Uterus (tissue), 2 donors: ENCODE data around the gene SMARCC2.

Experiments used
- CTCF ChIP-seq, 4 experiments: fragments of 200-600 bp in 2 of 4; fragments of 450-650 bp in 2 of 4; sonication (generic) in 2 of 4; IDR thresholded peaks; one replicate each; pipeline ENCODE4 v1.5.1; 2016 to 2019; ENCODE audit warnings: antibody characterized with exemption in 4 of 4, mild to moderate bottlenecking in 2 of 4, moderate library complexity in 1 of 4
- POLR2A ChIP-seq, 2 donors: fragments of 450-650 bp; IDR thresholded peaks; one replicate each; pipeline ENCODE4 v1.6.1; 2016; ENCODE audit warnings: antibody characterized with exemption in 2 of 2, mild to moderate bottlenecking in 1 of 2, moderate library complexity in 1 of 2

DNA sequence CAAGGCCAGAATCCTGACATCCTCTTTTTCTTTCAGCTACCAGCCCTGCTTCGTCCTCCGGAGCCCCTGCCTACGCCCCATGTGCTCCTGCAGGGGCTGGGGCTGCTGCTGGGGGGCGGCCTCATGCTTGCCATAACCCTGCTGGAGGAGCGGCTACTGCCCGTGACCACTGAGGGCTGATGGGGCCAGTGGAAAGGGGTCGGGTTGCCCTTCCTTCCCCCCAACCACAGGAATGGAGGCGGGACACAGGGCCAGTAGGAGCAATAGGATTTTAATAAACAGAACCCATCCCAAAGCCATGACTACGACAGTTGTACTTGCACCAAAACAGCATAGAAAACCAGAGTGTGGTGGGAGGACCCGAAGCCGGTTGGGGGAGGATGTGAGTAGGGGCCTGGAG, 48.3 kb upstream of the SMARCC2 start:
- no peak for TF ChIP-seq POLR2A (IDR thresholded peaks at IDR 0.05)
- TF ChIP-seq CTCF (IDR thresholded peaks at IDR 0.05), result no peak
